ENCODE results near the gene ATP6V0E1.

The ATP6V0E1 gene

GRCh38 chr5:173047838-173048105 is 64.2 kb downstream of the ATP6V0E1 start:
- in situ Hi-C loops (cut with HindIII; ENCODE audit: low sequenced_read_pairs) = no loop called here
- no peak overlapping the region for H3K4me3 ChIP-seq (ENCODE audit: low read depth, low read length)
- TF ChIP-seq, protein P1, sequence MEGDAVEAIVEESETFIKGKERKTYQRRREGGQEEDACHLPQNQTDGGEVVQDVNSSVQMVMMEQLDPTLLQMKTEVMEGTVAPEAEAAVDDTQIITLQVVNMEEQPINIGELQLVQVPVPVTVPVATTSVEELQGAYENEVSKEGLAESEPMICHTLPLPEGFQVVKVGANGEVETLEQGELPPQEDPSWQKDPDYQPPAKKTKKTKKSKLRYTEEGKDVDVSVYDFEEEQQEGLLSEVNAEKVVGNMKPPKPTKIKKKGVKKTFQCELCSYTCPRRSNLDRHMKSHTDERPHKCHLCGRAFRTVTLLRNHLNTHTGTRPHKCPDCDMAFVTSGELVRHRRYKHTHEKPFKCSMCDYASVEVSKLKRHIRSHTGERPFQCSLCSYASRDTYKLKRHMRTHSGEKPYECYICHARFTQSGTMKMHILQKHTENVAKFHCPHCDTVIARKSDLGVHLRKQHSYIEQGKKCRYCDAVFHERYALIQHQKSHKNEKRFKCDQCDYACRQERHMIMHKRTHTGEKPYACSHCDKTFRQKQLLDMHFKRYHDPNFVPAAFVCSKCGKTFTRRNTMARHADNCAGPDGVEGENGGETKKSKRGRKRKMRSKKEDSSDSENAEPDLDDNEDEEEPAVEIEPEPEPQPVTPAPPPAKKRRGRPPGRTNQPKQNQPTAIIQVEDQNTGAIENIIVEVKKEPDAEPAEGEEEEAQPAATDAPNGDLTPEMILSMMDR (IDR thresholded peaks at IDR 0.05; ENCODE audit: low read depth, low read length, missing control alignments) = no peak
- DNase-seq (ENCODE audit: low read depth) = no peak

DNA sequence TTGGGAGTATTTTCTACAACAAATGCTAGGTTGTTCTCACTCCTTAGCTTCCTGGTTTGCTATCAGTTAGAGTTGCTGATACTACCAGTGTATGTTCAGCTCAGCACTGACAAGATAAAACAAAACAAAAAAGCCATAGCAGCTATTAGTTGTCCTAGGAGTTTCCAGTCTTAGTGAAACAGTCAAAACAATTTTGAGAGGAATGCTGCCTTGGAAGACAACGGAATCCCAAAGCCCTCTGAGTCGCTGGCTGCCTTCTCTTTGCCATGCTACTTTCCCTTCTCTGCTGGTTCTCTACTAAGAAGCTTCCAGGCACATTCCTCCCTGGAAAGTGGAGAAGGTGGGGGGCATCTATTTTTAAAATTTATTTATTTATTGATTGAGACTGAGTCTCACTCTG is 67.2 kb downstream of the ATP6V0E1 start:
- TF ChIP-seq, protein P1 (IDR thresholded peaks at IDR 0.05; ENCODE audit: low read depth, low read length, missing control alignments) = no peak
- H3K4me3 ChIP-seq (ENCODE audit: low read depth, low read length) = no peak overlapping the region
- no peak for DNase-seq (ENCODE audit: low read depth)
- in situ Hi-C loops (cut with HindIII; ENCODE audit: low sequenced_read_pairs) = no loop called here

DNA sequence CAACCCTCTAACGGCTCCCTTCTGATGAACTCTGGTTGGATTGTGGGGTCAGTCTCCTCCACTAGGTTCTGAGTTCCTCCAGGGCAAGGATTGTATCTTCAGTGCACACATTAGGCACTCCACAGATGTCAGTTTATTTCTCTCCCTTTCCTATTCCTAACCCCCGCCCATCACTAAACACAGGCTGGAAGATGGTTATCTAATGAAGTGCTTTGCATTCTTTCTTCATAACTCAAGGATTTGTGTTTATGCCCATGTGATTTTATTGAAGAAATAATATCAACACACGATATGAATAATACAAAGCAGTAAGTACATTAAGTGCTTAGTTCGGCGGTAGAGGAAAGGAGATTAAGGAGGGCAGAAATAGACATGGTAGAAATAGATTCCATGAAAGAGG is 68.2 kb downstream of the ATP6V0E1 start:
- TF ChIP-seq, protein P1 (IDR thresholded peaks at IDR 0.05; ENCODE audit: low read depth, low read length, missing control alignments) = no peak
- no peak overlapping the region for H3K4me3 ChIP-seq (ENCODE audit: low read depth, low read length)
- in situ Hi-C loops (cut with HindIII; ENCODE audit: low sequenced_read_pairs) = no loop called here
- DNase-seq (ENCODE audit: low read depth) = no peak

GRCh38 chr5:173053041-173053440 is 69.5 kb downstream of the ATP6V0E1 start:
- TF ChIP-seq, protein P1 (IDR thresholded peaks at IDR 0.05; ENCODE audit: low read depth, low read length, missing control alignments) = no peak
- in situ Hi-C loops (cut with HindIII; ENCODE audit: low sequenced_read_pairs) = no loop called here
- no peak for DNase-seq (ENCODE audit: low read depth)
- no peak overlapping the region for H3K4me3 ChIP-seq (ENCODE audit: low read depth, low read length)

DNA sequence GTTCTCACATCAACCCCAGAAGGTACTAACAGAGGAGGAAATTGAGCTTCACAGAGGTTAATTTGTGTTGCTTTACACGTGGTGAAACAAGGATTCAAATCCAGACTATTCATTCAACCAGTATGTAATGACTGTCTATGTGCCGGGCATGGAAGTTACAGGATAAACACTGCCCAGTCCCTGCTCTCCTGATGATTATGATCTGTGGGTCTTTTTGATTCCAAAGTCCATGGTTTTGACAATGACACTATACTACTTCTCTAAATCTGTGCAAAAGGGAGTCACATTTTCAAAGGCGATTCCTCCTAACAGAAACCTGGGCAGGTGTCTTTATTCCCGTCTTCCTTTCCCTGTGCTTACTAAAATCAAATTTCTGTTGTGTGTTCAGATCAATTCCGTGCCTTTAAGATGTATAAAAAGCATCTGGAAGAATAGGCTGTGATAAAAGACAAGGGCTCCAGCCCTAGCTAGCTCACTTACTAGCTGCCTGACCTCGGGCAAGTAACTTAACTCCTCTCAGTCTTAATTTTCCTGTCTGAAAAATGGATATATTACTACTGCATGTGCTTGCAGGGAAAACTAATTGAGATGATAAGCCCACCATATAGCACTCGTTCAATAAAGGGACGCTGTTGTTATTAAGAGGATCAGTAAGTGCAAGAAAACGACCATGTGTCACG is 71.6 kb downstream of the ATP6V0E1 start:
- H3K4me3 ChIP-seq (ENCODE audit: low read depth, low read length) = peak overlapping the region; percentile 75
- no peak for DNase-seq (ENCODE audit: low read depth)
- TF ChIP-seq, protein P1 (IDR thresholded peaks at IDR 0.05; ENCODE audit: low read depth, low read length, missing control alignments) = no peak
- in situ Hi-C loops (cut with HindIII; ENCODE audit: low sequenced_read_pairs) = no loop called here

GRCh38 chr5:173055722-173055982 is 72.1 kb downstream of the ATP6V0E1 start:
- H3K4me3 ChIP-seq (ENCODE audit: low read depth, low read length) = peak overlapping the region; percentile 75
- DNase-seq (ENCODE audit: low read depth) = no peak
- TF ChIP-seq, protein P1 (IDR thresholded peaks at IDR 0.05; ENCODE audit: low read depth, low read length, missing control alignments) = no peak
- in situ Hi-C loops (cut with HindIII; ENCODE audit: low sequenced_read_pairs) = no loop called here

Data from astrocyte of the cerebellum (primary cell).